Endometrium (tissue), 2 donors: ENCODE results near the gene MRPL4.
"Not testable (repeated sequence)": the region's sequence is repeated elsewhere in the genome, so short reads cannot be mapped to it uniquely, and the experiment has no call there.

Experiments
- FAIRE-seq: peaks from 2 replicates; lab custom pipeline; 2012; peaks lifted over from hg19 to GRCh38; lab: Jason Lieb, UNC
- donor health status: control.
- donor health status: control.

Gene MRPL4

GRCh38 chr19:10262771-10263170, 10.8 kb downstream of the MRPL4 start:
- no peak for FAIRE-seq

- FAIRE-seq, result no peak
Measured at GRCh38 chr19:10266706-10267105, 14.7 kb downstream of the MRPL4 start.

DNA sequence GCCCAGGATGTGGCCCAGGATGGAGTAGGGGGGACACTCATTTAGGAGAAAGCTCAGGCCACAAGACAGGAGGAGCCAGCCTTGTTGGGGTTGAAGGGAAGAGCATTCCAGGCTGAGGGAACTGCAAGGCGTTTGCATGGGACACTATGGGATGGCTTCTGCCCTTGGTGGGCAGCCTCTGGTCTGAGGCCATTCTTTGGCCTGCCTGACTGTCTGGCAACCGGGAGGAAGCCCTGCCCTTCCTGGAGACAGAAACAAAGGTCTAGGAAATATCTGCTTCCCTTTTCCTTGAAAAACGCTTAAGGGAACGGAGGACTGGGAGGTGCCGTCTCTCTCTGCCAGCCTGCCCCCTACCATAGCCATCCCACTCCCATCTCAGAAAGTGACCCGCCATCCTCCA, 16.1 kb downstream of the MRPL4 start:
- no peak for FAIRE-seq

GRCh38 chr19:10269333-10270179, 17.5 kb downstream of the MRPL4 start:
- FAIRE-seq, result no peak

- FAIRE-seq, result no peak
Measured at GRCh38 chr19:10270180-10270615, 18.2 kb downstream of the MRPL4 start.

- FAIRE-seq, result no peak
Measured at GRCh38 chr19:10270616-10271394, 18.8 kb downstream of the MRPL4 start, which contains the start of gene ICAM1. TSS of gene ICAM1 (plus strand) at chr19:10271120. CDS start at chr19:10271160, 40 bp downstream.

DNA sequence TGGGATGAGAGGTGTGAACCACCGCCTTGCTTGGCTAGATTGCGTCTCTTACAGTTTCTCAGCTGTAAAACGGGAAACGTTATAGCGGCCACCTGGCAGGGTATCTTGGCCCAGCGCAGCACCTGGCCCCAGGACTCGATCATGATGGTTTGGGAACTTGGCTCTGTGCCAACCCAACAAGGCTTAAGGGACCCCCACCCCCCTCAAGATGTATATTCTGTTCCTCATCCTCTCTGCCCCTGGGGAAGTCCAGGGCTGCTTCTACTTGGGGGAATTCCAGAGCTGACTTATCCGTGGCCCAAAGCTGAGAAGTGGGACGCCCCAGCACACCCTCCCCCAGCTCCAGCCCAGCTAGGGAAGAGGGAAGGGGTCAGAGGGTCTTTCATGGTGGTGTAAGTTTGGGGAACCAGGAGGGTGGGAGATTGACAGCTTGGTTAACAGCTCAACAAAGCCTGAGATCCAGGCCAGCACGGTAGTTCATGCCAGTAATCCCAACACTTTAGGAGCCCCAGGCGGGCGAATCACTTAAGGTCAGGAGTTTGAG, 19.6 kb downstream of the MRPL4 start:
- FAIRE-seq, result no peak

DNA sequence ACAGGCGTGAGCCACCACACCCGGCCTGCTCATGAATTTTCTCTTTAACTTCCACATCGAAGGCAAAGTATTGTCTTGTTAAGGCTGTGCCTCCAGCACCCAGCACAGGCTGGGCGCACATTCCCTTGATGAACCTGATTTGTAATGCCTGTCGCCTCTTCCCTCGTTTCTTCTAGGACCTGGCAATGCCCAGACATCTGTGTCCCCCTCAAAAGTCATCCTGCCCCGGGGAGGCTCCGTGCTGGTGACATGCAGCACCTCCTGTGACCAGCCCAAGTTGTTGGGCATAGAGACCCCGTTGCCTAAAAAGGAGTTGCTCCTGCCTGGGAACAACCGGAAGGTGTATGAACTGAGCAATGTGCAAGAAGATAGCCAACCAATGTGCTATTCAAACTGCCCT, 22.6 kb downstream of the MRPL4 start:
- no peak for FAIRE-seq

- FAIRE-seq, result no peak
Measured at GRCh38 chr19:10277795-10278589, 26.0 kb downstream of the MRPL4 start.

- FAIRE-seq, result no peak
Measured at GRCh38 chr19:10278935-10279334, 26.9 kb downstream of the MRPL4 start.

DNA sequence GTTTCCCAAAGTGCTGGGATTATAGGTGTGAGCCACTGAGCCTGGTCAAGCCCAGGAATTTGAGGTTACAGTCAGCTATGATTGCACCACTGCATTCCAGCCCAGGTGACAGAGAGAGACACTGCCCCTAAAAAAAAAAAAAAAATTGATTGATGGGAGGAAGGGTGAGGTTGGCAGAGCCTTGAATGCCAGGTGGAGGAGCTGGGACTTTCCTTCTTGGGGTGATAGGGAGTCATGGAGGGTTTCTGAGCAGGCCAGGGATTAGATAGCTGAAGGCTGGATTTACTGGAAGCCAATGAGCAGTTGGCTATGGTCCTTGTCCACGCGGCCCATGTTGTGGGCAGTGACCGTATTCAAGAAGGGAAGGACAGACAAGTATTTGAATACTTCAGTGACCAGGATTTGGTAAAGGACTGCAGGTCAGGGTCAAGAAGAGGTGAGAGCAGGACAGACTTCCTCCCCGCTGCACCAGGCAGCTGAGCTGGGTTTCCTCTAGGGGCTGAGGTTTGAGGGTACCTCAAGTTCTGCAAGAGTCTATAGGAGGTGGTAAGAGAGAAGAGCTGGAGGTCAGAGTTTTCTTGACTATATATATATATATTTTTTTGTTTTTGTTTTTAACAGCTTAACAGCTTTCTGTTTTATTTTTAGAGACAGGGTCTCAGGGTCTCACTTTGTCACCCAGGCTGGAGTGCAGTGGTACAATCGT, 27.9 kb downstream of the MRPL4 start:
- FAIRE-seq, result no peak

DNA sequence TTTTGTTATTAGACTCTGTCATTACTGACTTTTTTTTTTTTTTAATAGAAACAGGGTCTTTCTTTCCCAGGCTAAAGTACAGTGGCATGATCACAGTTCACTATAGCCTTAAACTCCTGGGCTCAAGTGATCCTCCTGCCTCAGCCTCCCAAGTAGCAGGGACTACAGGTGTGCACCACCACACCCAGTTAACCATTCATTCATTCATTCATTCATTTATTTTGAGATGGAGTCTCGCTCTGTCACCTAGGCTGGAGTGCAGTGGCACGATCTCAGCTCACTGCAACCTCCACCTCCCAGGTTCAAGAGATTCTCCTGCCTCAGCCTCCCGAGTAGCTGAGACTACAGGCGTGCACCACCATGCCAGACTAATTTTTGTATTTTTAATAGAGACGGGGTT, 30.0 kb downstream of the MRPL4 start:
- not testable (repeated sequence) for FAIRE-seq

DNA sequence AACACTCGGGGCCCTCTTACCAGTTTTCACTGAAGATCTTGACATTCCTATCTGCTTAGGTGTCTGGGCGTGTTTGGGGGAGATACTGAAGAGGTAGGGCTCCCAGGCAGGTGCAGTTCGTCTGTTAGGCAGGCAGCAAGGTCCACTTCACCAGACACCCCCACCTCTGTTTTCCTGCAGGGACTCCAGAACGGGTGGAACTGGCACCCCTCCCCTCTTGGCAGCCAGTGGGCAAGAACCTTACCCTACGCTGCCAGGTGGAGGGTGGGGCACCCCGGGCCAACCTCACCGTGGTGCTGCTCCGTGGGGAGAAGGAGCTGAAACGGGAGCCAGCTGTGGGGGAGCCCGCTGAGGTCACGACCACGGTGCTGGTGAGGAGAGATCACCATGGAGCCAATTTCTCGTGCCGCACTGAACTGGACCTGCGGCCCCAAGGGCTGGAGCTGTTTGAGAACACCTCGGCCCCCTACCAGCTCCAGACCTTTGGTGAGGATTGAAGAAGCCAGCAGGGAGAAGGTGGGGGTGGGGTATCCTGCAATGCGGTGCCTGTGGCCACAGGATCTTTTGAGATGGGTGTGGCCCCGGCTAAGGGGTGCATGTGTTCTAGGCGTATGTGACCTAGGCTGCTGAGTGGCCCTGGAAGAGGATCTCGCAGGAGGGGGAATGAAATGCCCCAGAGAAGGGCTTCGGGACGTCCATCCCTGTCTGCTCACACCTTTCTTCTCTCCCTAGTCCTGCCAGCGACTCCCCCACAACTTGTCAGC, 31.5 kb downstream of the MRPL4 start:
- FAIRE-seq, result no peak

DNA sequence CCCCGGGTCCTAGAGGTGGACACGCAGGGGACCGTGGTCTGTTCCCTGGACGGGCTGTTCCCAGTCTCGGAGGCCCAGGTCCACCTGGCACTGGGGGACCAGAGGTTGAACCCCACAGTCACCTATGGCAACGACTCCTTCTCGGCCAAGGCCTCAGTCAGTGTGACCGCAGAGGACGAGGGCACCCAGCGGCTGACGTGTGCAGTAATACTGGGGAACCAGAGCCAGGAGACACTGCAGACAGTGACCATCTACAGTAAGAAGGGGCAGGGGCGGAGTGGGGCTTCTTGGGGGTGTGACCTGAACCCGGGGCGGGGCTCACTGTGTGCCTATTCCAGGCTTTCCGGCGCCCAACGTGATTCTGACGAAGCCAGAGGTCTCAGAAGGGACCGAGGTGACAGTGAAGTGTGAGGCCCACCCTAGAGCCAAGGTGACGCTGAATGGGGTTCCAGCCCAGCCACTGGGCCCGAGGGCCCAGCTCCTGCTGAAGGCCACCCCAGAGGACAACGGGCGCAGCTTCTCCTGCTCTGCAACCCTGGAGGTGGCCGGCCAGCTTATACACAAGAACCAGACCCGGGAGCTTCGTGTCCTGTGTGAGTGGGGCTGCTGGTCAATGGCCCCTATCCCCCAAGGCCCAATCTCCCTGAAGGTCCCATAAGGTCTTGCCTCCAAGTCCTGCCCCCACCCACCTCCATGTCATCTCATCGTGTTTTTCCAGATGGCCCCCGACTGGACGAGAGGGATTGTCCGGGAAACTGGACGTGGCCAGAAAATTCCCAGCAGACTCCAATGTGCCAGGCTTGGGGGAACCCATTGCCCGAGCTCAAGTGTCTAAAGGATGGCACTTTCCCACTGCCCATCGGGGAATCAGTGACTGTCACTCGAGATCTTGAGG, 32.3 kb downstream of the MRPL4 start:
- no peak for FAIRE-seq

DNA sequence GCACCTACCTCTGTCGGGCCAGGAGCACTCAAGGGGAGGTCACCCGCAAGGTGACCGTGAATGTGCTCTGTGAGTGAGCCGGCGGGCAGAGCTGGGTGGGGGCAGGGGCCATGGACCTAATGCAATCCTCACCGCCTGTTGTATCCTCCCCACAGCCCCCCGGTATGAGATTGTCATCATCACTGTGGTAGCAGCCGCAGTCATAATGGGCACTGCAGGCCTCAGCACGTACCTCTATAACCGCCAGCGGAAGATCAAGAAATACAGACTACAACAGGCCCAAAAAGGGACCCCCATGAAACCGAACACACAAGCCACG, 32.9 kb downstream of the MRPL4 start:
- no peak for FAIRE-seq

GRCh38 chr19:10285393-10285792, 33.4 kb downstream of the MRPL4 start:
- FAIRE-seq, result no peak

GRCh38 chr19:10286803-10287737, 35.1 kb downstream of the MRPL4 start, which contains the start of gene ICAM4:
TSS of gene ICAM4 (plus strand) at chr19:10286955. CDS start at chr19:10287013, 58 bp downstream.
- no peak for FAIRE-seq

DNA sequence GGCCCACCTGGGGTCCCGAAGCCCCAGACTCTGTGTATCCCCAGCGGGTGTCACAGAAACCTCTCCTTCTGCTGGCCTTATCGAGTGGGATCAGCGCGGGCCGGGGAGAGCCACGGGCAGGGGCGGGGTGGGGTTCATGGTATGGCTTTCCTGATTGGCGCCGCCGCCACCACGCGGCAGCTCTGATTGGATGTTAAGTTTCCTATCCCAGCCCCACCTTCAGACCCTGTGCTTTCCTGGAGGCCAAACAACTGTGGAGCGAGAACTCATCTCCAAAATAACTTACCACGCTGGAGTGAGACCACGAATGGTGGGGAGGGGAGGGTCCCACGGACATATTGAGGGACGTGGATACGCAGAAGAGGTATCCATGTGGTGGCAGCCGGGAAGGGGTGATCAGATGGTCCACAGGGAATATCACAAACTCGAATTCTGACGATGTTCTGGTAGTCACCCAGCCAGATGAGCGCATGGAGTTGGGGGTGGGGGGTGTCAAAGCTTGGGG, 36.7 kb downstream of the MRPL4 start:
- FAIRE-seq, result no peak
